Left cardiac atrium (tissue), 4 donors: Measurements from ENCODE around the gene MIOS. TPM values are rescaled to one million over a fixed set of nuclear protein-coding genes. Genes with fewer than 3 reads are reported as not detected.
"Not testable (repeated sequence)": the region's sequence is repeated elsewhere in the genome, so short reads cannot be mapped to it uniquely, and the experiment has no call there.

ENCODE experiments used
- ATAC-seq, 2 donors: fragments of 200-7000 bp; cut with Tn5 transposase; one replicate each; pipeline ENCODE4 v1.9.1; 2020; ENCODE audit warnings: mild to moderate bottlenecking in 2 of 2, moderate library complexity in 2 of 2
- DNase-seq: peaks from one replicate; pipeline ENCODE4 v3.0.0-alpha.2; 2020
- intact Hi-C, 2 donors: fragments of 100-400 bp; cut with DNase I; formaldehyde crosslinking; loops; one replicate each; pipeline versions ENCODE4 v1.14.1 to v1.15.1; 2022 to 2023
- total RNA-seq, 2 donors: library from RNA; stranded (reverse); fragmentation: NEBNext Ultra II Directional; extraction: Animal tissue kit (Norgen Biotek cat#: 25700); gene quantifications; one replicate each; pipeline ENCODE4 v1.2.1, GENCODE V29; 2021
- donor health status: DM: no; HTN: yes; CAD: no.
- donor health status: DM: no; HTN: yes; CAD: no; lungs with severe emphysema.
- donor health status: DM: yes; HTN: yes; CAD: no.
- donor health status: Dilated cardiomyopathy.

The MIOS gene
- total RNA-seq, 2 donors from 2014 or later = 19.7 to 21.7 TPM

- no peak for ATAC-seq
- intact Hi-C loops = no loop called here
- no peak for DNase-seq
These were observed 14.5 kb upstream of the MIOS start for GRCh38 chr7:7552199-7552598.

DNA sequence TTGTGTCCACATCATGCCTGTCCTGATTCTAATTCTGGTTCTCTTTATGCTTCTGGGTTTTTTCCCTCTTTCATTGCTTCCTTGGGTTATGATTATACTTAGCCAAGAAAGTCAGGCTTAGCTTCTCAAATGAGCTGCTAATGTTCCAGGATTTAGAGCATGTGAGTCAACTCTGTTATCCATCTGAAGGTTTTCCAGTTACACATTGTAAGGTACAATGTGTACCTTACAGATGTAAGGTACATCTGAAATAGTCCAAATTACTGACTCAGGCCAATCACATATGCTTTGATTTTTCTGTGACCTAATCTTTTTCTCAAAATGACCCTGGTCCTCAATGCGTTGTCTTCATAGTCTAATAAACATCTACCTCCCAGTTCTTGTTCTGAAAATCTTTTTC is 13.3 kb upstream of the MIOS start:
- no peak for DNase-seq
- ATAC-seq = no peak
- intact Hi-C loops = no loop called here

GRCh38 chr7:7554021-7554432 is 12.7 kb upstream of the MIOS start:
- no peak for DNase-seq
- intact Hi-C loops = no loop called here

GRCh38 chr7:7554649-7555575 is 11.8 kb upstream of the MIOS start:
- ATAC-seq = no peak
- no peak for DNase-seq
- intact Hi-C loops = no loop called here

More at GRCh38 chr7:7554021-7554432, 12.7 kb upstream of the MIOS start:
- ATAC-seq = no peak

DNA sequence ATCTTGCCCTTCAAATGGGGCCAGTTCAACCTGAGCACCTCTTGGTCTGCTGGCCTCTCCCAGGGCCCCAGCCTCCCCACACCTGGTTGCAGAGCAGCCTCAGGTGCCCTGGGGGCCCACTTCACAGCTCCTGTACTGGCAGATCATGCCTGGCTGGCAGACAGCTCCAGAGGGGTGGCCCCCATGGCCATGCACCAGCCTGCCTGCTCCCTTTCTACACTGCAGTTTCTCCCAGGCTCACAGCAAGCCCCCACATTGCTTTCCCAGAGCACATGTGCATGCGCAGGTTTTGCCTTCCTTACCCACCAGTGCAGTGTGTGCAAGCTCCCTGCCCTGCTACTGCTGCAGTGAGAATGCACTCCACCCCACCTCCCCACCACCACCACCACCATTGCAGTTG is 9.8 kb upstream of the MIOS start:
- intact Hi-C loops = no loop called here
- ATAC-seq (no peak), DNase-seq (no peak)

DNA sequence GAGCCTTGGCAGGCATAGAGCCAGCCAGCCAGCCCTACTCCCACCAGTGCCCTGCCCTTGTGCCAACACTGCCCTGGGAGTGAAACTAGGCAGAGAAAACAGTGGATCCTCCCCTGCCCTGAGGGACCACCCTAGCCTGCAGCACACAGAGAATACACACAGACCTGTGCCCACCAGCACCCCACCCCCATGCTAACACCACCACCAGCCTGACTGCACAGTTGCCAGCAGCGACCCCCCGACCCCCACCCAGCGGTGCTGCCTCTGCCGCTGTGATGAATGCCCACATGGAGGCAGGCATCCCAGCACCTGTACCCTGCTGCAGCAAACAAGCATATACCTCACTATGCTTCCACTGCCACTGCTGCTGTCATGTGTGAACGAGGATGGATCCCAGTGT is 9.4 kb upstream of the MIOS start:
- intact Hi-C loops = no loop called here
- ATAC-seq (no peak), DNase-seq (no peak)

- intact Hi-C loops, DNase-seq, ATAC-seq: not testable (repeated sequence)
These were observed 5.1 kb upstream of the MIOS start for GRCh38 chr7:7561591-7561990.

GRCh38 chr7:7562736-7563135 is 3.9 kb upstream of the MIOS start:
- intact Hi-C loops = no loop called here
- DNase-seq (no peak), ATAC-seq (no peak)

DNA sequence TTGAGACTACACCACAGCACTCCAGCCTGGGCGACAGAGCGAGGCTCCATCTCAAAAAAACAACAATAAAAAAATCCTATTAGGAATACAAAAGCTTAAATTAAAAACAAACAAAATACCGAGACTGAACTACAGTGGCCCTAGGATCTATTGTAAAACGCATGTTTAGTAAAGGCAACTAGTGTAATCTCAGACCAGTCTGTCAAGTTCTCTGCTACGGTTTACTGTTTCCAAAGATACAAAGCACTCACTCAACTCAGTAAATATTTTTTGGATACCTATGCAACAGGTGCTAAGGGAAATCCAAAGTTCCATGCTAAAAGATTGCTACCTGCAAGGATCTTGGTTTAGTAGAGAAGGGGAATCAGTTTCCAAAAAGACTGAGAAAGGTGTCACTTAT is 3.4 kb upstream of the MIOS start:
- intact Hi-C loops = no loop called here
- no peak for DNase-seq

GRCh38 chr7:7563813-7564212 is 2.9 kb upstream of the MIOS start:
- DNase-seq (no peak), ATAC-seq (no peak)
- intact Hi-C loops = no loop called here

More for the DNA sequence above, 3.4 kb upstream of the MIOS start:
- no peak for ATAC-seq

DNA sequence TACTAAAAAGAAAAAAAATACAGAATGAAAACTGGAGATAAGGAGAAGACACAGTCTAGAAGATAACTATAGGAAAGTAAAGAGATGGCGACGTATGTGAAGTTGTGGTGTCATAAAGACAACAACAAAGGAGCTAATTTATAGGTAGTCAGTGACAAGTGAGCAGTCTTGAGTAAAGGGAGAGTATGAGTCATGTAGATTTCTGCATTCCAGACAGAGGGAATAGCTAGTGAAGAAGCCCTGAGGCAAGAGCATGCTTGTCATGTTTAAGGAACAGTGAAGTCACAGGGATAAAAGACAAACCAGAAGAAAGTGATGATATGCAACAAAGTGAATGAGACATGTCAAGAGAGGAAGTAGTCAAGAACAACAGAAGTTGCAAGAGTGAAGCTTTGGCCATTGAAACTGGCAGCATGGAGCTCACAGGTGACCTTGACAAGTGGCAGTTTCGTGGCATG is 2.3 kb upstream of the MIOS start:
- ATAC-seq (no peak), DNase-seq (no peak)
- intact Hi-C loops = no loop called here

GRCh38 chr7:7565018-7565680 is 1.5 kb upstream of the MIOS start:
- ATAC-seq (no peak), DNase-seq (no peak)
- intact Hi-C loops = loop anchor here in 1 of 2 donors (5.0 kb wide), 1 partner anchor 77 kb away; the partner anchor contains the start of gene UMAD1

GRCh38 chr7:7565746-7566650 is 686 bp upstream of the MIOS start:
- ATAC-seq (peak in 1 of 2 donors; percentile 21), DNase-seq (no peak)
- intact Hi-C loops = loop anchor here in 1 of 2 donors (5.0 kb wide), 1 partner anchor 76 kb away; the partner anchor contains the start of gene UMAD1

GRCh38 chr7:7567898-7568531 is 1.3 kb downstream of the MIOS start:
- DNase-seq = no peak
- intact Hi-C loops = loop anchor here in 1 of 2 donors (5.0 kb wide), 1 partner anchor 74 kb away; the partner anchor contains the start of gene UMAD1
- no peak for ATAC-seq

DNA sequence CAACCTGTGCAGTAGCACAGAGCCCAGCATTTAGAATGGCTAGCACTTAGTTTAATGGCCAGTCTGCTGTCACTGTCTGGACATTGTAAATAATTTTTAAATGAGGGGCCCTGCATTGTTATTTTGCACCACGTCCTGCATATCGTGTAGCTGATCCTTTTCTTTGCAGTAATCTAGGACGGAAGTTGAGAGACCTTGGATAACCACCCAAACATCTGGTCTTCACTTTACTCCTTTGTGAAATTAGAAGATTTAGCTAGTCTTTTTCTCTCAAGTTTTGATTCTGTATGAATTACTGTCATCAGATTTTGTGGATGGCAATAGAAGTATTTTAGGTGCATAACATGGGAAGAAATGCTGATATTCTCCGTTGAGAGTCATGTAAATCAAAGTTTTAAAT is 1.9 kb downstream of the MIOS start:
- intact Hi-C loops = loop anchor here in 1 of 2 donors (5.0 kb wide), 1 partner anchor 74 kb away; the partner anchor contains the start of gene UMAD1
- DNase-seq (no peak), ATAC-seq (no peak)

- ATAC-seq (no peak), DNase-seq (no peak)
- intact Hi-C loops = loop anchor here in 1 of 2 donors (5.0 kb wide), 1 partner anchor 73 kb away; the partner anchor contains the start of gene UMAD1
These were observed 2.4 kb downstream of the MIOS start for GRCh38 chr7:7569081-7569527.

- DNase-seq (no peak), ATAC-seq (no peak)
- intact Hi-C loops = loop anchor here in 1 of 2 donors (5.0 kb wide), 1 partner anchor 73 kb away; the partner anchor contains the start of gene UMAD1
These were observed 2.9 kb downstream of the MIOS start for GRCh38 chr7:7569615-7570014.

DNA sequence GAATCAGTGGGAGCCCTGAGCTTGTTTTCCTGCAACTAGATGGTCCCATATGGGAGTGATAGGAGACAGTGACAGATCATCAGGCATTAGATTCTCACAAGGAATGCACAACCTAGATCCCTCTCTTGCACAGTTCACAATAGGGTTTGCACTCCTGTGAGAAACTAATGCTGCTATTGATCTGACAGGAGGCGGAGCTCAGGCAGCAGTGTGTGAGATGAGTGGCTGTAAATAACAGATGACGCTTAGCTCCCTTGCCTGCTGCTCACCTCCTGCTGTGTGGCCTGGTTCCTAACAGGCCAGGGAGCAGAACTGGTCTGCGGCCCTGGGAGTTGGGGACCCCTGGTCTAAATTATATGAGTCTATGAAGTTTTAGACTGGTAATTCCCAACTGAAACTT is 3.9 kb downstream of the MIOS start:
- DNase-seq (no peak), ATAC-seq (no peak)
- intact Hi-C loops = no loop called here
